Measurements from ENCODE around the gene S1PR5.

DNA sequence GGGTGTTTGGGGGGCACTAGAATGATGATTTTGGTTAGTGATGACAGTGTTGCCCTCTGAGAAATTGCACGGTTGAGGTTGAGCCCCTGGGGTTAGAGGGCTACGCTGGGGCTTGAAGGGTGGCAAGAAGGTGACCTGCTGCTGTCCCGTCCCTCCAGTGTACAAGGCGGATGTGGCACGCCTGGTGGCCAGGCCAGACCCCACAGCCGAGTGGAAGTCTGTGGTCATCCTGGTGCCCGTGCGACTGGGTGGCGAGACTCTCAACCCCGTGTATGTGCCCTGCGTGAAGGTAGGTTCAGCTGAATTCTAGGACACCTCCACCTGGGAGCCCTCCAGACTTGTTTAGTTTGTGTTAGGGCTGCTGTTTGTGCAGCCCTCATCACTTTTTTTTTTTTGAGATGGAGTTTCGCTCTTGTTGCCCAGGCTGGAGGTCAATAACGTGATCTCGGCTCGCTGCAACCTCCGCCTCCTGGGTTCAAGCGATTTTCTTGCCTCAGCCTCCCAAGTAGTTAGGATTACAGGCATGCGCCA, 31.6 kb upstream of the S1PR5 start:
- TF ChIP-seq CTCF (IDR thresholded peaks at IDR 0.05; ENCODE audit: insufficient read depth, low read length, poor library complexity, severe bottlenecking) (no peak), EZH2phosphoT487 (conservative IDR thresholded peaks at IDR 0.05; ENCODE audit: low read length) (no peak)

All from SU-DHL-6 (cell line).